ENCODE data around the gene AATF. TPM values are rescaled to one million over a fixed set of nuclear protein-coding genes. Genes with fewer than 3 reads are reported as not detected.

The AATF gene
- total and polyA plus RNA-seq, 9 donors, result 28.5 to 73.6 (median 42.5) TPM

DNA sequence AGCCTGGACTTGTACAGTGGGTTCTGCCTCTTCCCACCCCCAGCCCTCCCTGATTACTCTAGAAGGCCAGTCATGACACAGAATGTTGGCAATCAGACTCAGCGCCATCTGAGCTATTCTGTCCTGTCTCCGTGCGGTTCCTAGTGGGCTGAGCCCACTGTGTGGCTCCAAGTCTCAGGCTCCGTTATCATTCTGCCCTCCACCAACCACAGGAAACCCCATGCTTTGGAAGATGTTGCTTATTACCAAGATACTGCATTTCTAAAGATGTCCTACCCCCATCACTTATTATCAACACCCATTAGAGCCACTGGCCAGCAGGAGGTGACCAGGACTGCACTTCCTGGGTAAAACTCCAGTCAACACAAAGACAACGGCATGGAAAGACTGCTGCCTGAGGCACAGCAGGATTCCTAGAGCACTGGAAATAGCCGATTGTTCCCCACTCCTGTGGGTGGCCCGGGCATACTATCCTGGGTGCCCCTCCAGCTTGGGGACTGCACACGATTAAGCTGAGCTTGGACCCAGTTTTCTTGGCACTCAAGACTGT is 133.6 kb downstream of the AATF start:
- Histone ChIP-seq H3K27ac (no peak overlapping the region), H3K4me1 (ENCODE audit: insufficient read depth) (no peaks in the 10 kb centered on the region), H3K36me3 (no peaks in the 10 kb centered on the region), H3K9me3 (no peaks in the 10 kb centered on the region), H3K4me3 (no peak overlapping the region), H3K27me3 (no peaks in the 10 kb centered on the region)
- 82 to 86% (median 86%) methylated on average over 8 of the region's 8 CpGs for WGBS, 3 donors
- no peak for DNase-seq
- intact Hi-C loops (cut with DNase I), result no loop called here
- no peak for TF ChIP-seq CTCF (IDR thresholded peaks at IDR 0.05)
- TF ChIP-seq EP300 (IDR thresholded peaks at IDR 0.05), result no peak
- TF ChIP-seq POLR2A (IDR thresholded peaks at IDR 0.05), result no peak

GRCh38 chr17:37082985-37083384 is 134.2 kb downstream of the AATF start:
- H3K27me3 ChIP-seq, result no peaks in the 10 kb centered on the region
- no peaks in the 10 kb centered on the region for H3K36me3 ChIP-seq
- H3K4me1 ChIP-seq (ENCODE audit: insufficient read depth), result no peaks in the 10 kb centered on the region
- no peak for DNase-seq
- no peaks in the 10 kb centered on the region for H3K9me3 ChIP-seq
- H3K27ac ChIP-seq, result no peak overlapping the region
- intact Hi-C loops (cut with DNase I), result no loop called here
- no peak for TF ChIP-seq POLR2A (IDR thresholded peaks at IDR 0.05)
- TF ChIP-seq CTCF (IDR thresholded peaks at IDR 0.05), result no peak
- TF ChIP-seq EP300 (IDR thresholded peaks at IDR 0.05), result no peak
- no peak overlapping the region for H3K4me3 ChIP-seq
- WGBS, 3 donors, result 68 to 81% (median 81%) methylated on average over 4 of the region's 4 CpGs

- Histone ChIP-seq H3K27ac (no peak overlapping the region), H3K36me3 (no peaks in the 10 kb centered on the region), H3K9me3 (no peaks in the 10 kb centered on the region), H3K4me3 (no peak overlapping the region), H3K27me3 (no peaks in the 10 kb centered on the region), H3K4me1 (ENCODE audit: insufficient read depth) (no peaks in the 10 kb centered on the region)
- intact Hi-C loops (cut with DNase I), result no loop called here
- TF ChIP-seq EP300 (IDR thresholded peaks at IDR 0.05), result no peak
- no peak for TF ChIP-seq CTCF (IDR thresholded peaks at IDR 0.05)
- no peak for TF ChIP-seq POLR2A (IDR thresholded peaks at IDR 0.05)
- DNase-seq, result no peak
- WGBS, 3 donors, result 54 to 57% (median 54%) methylated on average over 6 of the region's 6 CpGs
Observed at GRCh38 chr17:37083456-37083855, 134.7 kb downstream of the AATF start.

GRCh38 chr17:37084372-37084771 is 135.6 kb downstream of the AATF start:
- H3K4me1 ChIP-seq (ENCODE audit: insufficient read depth), result no peaks in the 10 kb centered on the region
- TF ChIP-seq EP300 (IDR thresholded peaks at IDR 0.05) (no peak), CTCF (IDR thresholded peaks at IDR 0.05) (no peak), POLR2A (IDR thresholded peaks at IDR 0.05) (no peak)
- no peaks in the 10 kb centered on the region for H3K9me3 ChIP-seq
- H3K27me3 ChIP-seq, result no peaks in the 10 kb centered on the region
- 32 to 77% (median 62%) methylated on average over 5 of the region's 5 CpGs for WGBS, 3 donors
- no peak overlapping the region for H3K27ac ChIP-seq
- H3K36me3 ChIP-seq, result no peaks in the 10 kb centered on the region
- no peak overlapping the region for H3K4me3 ChIP-seq
- no peak for DNase-seq
- intact Hi-C loops (cut with DNase I), result no loop called here

All from ovary (tissue), 9 donors.